IPS-20b (cell line): ENCODE results near the gene CDC7.
"Not testable (repeated sequence)": the region's sequence is repeated elsewhere in the genome, so short reads cannot be mapped to it uniquely, and the experiment has no call there.

Experiments used
- H3K27ac ChIP-seq: one replicate; pipeline ENCODE4 v1.5.1; 2013; ENCODE audit warnings: low read length
- H3K27me3 ChIP-seq: 2 replicates; pipeline ENCODE4 v1.6.1; 2013; ENCODE audit warnings: mild to moderate bottlenecking, low read length, inconsistent platforms; ENCODE audit not compliant: insufficient read depth
- H3K36me3 ChIP-seq: 2 replicates; pipeline ENCODE4 v1.6.1; 2013; ENCODE audit warnings: low read depth, mild to moderate bottlenecking, inconsistent platforms, low read length, moderate library complexity; ENCODE audit not compliant: insufficient read depth
- H3K4me1 ChIP-seq: 2 replicates; pipeline ENCODE4 v1.6.1; 2013; ENCODE audit warnings: mild to moderate bottlenecking, control low read depth, inconsistent platforms, low read length, moderate library complexity; ENCODE audit not compliant: insufficient read depth
- H3K4me3 ChIP-seq: 2 replicates; pipeline ENCODE4 v1.5.1; 2013; ENCODE audit warnings: mild to moderate bottlenecking, low read length, inconsistent platforms
- H3K9ac ChIP-seq: 2 replicates; pipeline ENCODE4 v1.6.1; 2013; ENCODE audit warnings: low read depth, mild to moderate bottlenecking, inconsistent platforms, low read length, moderate library complexity
- H3K9me3 ChIP-seq: 2 replicates; pipeline ENCODE4 v1.6.1; 2013; ENCODE audit warnings: mild to moderate bottlenecking, low read depth, low read length, inconsistent platforms; ENCODE audit not compliant: insufficient read depth

Gene CDC7

DNA sequence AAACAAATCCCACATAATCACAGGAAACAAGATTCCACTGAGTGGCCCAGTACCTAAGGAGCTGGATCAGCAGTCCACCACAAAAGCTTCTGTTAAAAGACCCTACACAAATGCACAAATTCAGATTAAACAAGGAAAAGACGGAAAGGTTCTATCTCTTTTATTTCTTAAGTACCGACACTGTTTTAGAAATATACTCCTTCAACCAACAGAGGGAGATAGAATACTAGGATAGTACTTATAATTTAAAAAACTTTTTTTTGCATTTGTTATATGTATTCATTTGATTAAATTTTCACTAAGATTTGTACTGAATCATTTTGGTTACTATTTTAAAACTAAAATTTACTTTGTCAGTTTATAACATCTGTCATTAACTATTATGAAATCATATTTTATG is 12.5 kb downstream of the CDC7 start:
- no peak overlapping the region for H3K27ac ChIP-seq
- H3K9me3 ChIP-seq: no peaks in the 10 kb centered on the region
- H3K4me3 ChIP-seq: no peak overlapping the region
- peaks cover 97% of the 10 kb centered on the region for H3K36me3 ChIP-seq
- no peaks in the 10 kb centered on the region for H3K27me3 ChIP-seq
- no peaks in the 10 kb centered on the region for H3K4me1 ChIP-seq
- H3K9ac ChIP-seq: no peak overlapping the region

DNA sequence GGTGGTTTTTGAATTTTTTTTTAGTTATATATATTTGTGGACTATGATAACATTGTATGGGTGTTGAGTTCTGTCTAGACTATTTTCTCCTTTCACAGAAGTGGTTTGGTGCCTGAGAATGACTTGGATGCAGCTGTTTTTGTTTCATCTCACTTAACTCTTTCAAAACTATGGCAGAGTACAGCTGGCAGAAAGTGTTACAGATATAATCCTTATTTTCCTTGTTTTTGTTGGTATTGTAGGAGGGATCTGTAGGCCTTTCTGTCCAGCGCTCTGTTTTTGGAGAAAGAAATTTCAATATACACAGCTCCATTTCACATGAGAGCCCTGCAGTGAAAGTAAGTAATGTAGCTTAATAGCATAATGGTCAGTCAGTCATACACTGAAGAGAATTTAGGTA is 13.1 kb downstream of the CDC7 start:
- no peak overlapping the region for H3K27ac ChIP-seq
- H3K9ac ChIP-seq: no peak overlapping the region
- H3K27me3 ChIP-seq: no peaks in the 10 kb centered on the region
- no peaks in the 10 kb centered on the region for H3K9me3 ChIP-seq
- no peak overlapping the region for H3K4me3 ChIP-seq
- peaks cover 96% of the 10 kb centered on the region for H3K36me3 ChIP-seq
- no peaks in the 10 kb centered on the region for H3K4me1 ChIP-seq

DNA sequence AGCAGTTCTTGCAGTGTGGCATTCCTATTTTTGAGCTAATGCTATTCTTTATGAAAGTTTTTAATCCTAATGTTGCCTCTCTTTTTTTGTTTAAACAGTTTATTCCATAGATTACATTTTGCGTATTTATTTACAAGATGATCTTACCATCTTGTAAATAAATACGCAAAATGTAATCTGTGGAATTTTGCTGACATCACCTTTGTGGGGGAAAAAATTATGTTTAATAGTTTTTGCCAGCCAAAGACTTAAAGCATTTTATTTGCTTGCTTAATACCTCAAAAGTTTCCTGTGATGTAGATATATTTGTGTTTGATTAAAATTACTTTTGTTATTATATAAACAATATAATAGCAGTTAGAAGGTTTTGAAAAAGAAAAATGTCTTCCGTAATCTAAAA is 15.3 kb downstream of the CDC7 start:
- Histone ChIP-seq H3K9ac (no peak overlapping the region), H3K36me3 (peaks cover 88% of the 10 kb centered on the region), H3K4me3 (no peak overlapping the region), H3K9me3 (no peaks in the 10 kb centered on the region), H3K27me3 (no peaks in the 10 kb centered on the region), H3K4me1 (no peaks in the 10 kb centered on the region), H3K27ac (no peak overlapping the region)

DNA sequence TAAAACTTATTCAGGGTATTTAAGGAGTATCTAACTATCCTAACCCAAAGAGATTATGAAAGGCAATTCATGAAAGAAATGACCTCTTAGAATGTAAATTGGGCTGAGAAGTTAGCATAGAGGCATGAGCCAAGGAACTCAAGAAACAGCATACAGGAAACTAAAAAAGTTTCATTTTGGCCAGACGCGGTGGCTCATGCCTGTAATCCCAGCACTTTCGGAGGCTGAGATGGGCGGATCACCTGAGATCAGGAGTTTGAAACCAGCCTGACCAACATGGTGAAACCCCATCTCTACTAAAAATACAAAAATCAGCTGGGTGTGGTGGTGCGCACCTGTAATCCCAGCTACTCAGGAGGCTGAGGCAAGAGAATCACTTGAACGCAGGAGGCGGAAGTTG is 16.0 kb downstream of the CDC7 start:
- H3K9ac ChIP-seq, H3K27ac ChIP-seq, H3K4me3 ChIP-seq, H3K27me3 ChIP-seq, H3K9me3 ChIP-seq, H3K4me1 ChIP-seq: not testable (repeated sequence)
- peaks cover 87% of the 10 kb centered on the region for H3K36me3 ChIP-seq

DNA sequence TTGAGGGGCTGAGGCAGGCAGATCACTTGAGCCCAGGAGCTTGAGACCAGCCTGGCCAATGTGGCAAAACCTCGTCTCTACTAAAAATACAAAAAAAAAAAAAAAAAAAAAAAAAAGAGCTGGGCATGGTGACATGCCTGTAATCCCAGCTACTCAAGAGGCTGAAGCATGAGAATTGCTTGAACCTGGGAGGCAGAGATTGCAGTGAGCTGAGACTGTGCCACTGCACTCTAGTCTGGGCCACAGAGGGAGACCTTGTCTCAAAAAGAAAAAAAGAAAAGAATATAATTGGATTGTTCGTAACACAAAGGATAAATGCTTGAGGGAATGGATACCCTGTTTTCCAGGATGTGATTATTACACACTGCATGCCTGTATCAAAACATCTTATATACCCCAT is 18.5 kb downstream of the CDC7 start:
- H3K9me3 ChIP-seq, H3K27ac ChIP-seq, H3K9ac ChIP-seq, H3K4me3 ChIP-seq, H3K4me1 ChIP-seq, H3K27me3 ChIP-seq: not testable (repeated sequence)
- peaks cover 78% of the 10 kb centered on the region for H3K36me3 ChIP-seq

DNA sequence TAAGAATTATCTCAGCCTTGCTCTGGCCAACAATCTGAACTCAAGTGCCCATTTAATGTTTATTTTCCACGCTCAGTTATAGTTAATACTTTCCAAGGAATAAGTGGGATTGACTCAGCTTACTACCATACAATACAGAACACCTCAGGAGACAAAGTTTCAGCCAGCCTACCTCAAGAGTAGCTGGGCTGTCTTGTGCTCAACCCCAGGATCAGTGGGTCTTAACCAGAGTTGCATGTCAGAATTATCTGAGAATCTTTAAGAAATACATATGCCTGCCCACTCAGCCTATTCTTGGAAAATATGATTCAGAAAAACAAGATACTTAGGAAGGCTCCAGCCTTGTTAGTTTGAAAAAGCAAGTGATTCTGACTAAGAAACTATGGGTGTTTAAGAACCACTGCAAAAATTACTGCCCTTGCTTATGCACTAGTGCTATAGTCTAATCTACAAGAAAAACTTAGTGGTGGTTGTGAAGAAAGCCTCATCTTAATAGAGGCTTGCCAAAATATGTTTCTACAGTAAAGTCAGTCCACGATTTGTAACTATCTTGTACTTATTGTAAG is 20.4 kb downstream of the CDC7 start:
- no peak overlapping the region for H3K9ac ChIP-seq
- H3K36me3 ChIP-seq: peaks cover 73% of the 10 kb centered on the region
- H3K9me3 ChIP-seq: no peaks in the 10 kb centered on the region
- H3K27ac ChIP-seq: no peak overlapping the region
- no peak overlapping the region for H3K4me3 ChIP-seq
- H3K27me3 ChIP-seq: no peaks in the 10 kb centered on the region
- H3K4me1 ChIP-seq: no peaks in the 10 kb centered on the region

DNA sequence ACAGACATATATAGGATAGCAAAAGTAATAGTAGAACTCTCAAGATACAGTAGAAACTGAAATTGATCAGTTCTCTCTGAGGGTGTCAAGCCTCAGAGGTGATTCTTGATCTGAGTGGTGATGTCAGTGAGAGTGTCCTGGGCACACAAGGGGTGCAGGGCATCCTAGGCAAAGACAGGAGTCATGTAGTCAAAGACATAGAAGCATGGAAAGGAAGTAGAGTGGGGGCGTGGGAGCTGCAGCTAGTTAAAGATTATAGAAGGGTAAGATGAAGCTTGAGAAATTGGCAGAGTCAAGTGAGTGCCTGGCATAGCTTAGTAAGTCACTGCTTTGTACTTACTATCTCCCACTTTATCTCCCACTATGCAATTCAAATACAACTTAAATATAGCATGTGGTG is 22.8 kb downstream of the CDC7 start:
- H3K9me3 ChIP-seq: no peaks in the 10 kb centered on the region
- H3K4me1 ChIP-seq: no peaks in the 10 kb centered on the region
- H3K27ac ChIP-seq: no peak overlapping the region
- H3K9ac ChIP-seq: no peak overlapping the region
- peaks cover 51% of the 10 kb centered on the region for H3K36me3 ChIP-seq
- H3K27me3 ChIP-seq: no peaks in the 10 kb centered on the region
- no peak overlapping the region for H3K4me3 ChIP-seq

DNA sequence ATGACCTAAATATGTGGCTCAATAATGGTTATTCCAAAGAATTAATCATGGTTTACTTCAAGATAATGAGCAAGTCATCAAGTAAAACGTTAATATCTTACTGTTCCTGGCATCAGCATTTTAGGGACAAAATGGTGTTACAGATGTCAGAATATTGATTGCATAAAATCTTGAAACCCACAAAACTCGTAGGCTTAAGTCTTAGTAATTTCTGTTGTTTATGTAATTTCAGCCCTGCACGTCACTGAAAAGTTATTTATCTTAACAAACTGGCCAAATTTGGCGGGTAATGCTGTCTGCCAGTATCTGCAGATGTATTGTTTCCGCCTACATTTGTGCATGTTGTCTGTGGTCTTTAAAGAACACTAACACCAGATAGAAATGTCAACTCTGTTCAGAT is 25.8 kb downstream of the CDC7 start:
- Histone ChIP-seq H3K4me1 (no peaks in the 10 kb centered on the region), H3K36me3 (peaks cover 31% of the 10 kb centered on the region), H3K9ac (no peak overlapping the region), H3K4me3 (no peak overlapping the region), H3K27me3 (no peaks in the 10 kb centered on the region), H3K9me3 (no peaks in the 10 kb centered on the region), H3K27ac (no peak overlapping the region)

DNA sequence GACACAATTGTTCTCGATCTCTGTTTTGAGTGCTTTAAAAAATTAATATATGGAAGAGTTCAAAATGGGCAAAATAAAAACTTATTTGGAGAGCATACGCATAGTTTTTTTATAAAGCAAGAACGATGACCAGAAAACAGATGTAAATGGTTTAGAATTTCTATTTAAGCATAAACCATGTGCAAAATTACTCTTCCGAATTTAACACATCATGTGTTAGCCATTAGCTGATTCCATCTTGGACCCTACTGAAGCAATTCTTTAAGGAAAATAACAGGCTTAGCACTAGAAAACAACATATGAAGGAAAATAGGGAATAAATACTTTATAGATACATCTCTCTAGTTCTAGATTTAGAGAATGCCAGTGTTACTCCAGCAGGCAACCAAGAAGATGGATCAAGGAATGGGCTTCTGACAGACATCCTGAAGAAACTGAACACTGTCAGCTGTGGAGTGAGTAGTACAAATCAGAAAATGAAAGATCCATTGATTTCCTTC is 26.7 kb downstream of the CDC7 start:
- H3K27ac ChIP-seq: no peak overlapping the region
- H3K9me3 ChIP-seq: no peaks in the 10 kb centered on the region
- no peaks in the 10 kb centered on the region for H3K27me3 ChIP-seq
- no peak overlapping the region for H3K4me3 ChIP-seq
- no peaks in the 10 kb centered on the region for H3K4me1 ChIP-seq
- H3K36me3 ChIP-seq: peaks cover 27% of the 10 kb centered on the region
- H3K9ac ChIP-seq: no peak overlapping the region

DNA sequence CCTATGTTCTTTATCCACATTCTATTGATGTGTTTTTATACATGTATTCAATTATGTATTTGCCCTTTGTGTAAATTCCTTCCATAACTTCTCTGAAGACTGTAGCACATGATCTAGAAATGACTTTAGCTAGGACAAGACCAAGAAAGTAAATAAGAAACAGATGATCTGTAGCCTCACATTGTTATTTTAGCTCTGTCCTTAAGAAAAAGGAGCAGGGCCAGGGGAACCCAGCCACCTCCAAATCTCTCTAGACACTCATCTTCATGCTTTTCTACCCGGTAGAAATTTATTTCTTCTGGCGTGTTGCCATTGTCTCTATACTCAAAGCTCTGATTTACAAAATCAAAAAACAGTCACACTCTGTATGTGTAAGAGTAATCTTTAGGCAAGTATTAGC is 27.1 kb downstream of the CDC7 start:
- Histone ChIP-seq H3K4me1 (no peaks in the 10 kb centered on the region), H3K9me3 (no peaks in the 10 kb centered on the region), H3K27ac (no peak overlapping the region), H3K9ac (no peak overlapping the region), H3K27me3 (no peaks in the 10 kb centered on the region), H3K36me3 (peaks cover 22% of the 10 kb centered on the region; the same call in 1 of the 2 replicates), H3K4me3 (no peak overlapping the region)

DNA sequence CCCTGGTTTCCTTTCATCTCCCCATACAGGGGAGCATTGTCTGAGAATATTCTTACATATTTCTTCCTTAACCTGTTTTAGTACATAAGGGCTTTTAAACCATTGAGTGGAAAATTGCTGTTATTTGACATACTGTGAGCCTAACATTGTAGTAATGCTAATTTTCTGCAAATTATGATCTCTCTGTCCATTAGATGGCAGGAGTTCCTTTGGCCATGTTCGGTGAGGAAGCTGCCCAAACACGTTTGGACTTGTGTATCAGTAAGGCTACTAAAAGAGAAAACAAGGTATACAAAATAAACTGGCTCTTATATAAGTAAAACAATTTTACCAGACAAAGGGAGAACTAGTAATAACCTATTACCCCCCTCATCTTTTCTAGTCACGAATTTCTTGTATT is 29.2 kb downstream of the CDC7 start:
- H3K9ac ChIP-seq: no peak overlapping the region
- no peaks in the 10 kb centered on the region for H3K4me1 ChIP-seq
- H3K27me3 ChIP-seq: no peaks in the 10 kb centered on the region
- no peak overlapping the region for H3K4me3 ChIP-seq
- H3K27ac ChIP-seq: no peak overlapping the region
- peaks cover 6% of the 10 kb centered on the region; the same call in 1 of the 2 replicates for H3K36me3 ChIP-seq
- H3K9me3 ChIP-seq: no peaks in the 10 kb centered on the region

DNA sequence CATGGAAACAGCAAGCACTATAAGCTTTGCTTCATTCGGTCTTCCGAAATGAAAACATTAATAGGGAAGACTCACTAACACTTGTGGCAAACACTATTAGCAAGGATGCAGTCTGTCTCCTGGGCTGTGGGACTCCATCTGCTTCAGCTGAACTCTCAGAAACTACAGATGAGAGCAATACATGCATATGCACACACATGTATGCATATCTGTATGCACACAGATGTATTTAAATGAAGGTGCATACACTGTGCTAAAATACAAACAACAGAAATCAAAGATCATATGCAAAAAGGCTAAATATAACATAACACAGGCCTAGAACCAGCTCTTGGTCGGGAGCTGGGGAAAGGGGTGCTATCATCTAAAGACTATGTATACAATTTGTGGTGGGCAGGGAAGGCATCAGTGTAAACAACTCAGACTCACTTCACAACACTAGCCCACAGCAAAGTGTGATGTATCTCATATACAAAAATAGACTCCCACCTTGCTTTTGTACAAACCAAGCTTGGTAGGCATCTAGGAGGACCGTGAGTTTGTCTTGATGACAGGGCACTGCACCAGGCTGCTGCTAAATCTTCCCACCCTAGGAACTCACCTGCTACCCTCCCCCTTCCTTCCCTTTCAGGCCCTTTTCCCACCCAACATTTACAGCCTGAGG is 32.8 kb downstream of the CDC7 start:
- Histone ChIP-seq H3K27me3 (no peaks in the 10 kb centered on the region), H3K9ac (no peak overlapping the region), H3K9me3 (no peaks in the 10 kb centered on the region), H3K36me3 (no peaks in the 10 kb centered on the region), H3K27ac (no peak overlapping the region), H3K4me1 (no peaks in the 10 kb centered on the region), H3K4me3 (no peak overlapping the region)
